ENCODE data around the gene KRTAP9-4.
"Not testable (repeated sequence)": the region's sequence is repeated elsewhere in the genome, so short reads cannot be mapped to it uniquely, and the experiment has no call there.

Gene KRTAP9-4, protein sequence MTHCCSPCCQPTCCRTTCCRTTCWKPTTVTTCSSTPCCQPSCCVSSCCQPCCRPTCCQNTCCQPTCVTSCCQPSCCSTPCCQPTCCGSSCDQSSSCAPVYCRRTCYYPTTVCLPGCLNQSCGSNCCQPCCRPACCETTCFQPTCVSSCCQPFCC

DNA sequence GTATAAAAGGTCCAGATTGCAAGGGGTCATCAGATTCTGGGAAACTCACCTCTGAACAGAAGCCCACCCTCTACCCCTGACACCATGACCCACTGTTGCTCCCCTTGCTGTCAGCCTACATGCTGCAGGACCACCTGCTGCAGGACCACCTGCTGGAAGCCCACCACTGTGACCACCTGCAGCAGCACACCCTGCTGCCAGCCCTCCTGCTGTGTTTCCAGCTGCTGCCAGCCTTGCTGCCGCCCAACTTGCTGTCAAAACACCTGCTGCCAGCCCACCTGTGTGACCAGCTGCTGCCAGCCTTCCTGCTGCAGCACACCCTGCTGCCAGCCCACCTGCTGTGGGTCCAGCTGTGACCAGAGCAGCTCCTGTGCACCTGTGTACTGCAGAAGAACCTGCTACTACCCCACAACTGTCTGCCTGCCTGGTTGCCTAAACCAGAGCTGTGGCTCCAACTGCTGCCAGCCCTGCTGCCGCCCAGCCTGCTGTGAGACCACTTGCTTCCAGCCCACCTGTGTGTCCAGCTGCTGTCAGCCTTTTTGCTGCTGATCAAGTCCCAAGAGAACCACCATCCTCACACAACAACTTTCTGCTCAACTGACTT, at the start of gene KRTAP9-4:
Gene KRTAP9-4 (plus strand): TSS at position 51 of the 604 bp plus-strand sequence. CDS start 34 bp downstream, at position 85.
- not testable (repeated sequence) for DNase-seq (ENCODE audit: low spot score)

DNA sequence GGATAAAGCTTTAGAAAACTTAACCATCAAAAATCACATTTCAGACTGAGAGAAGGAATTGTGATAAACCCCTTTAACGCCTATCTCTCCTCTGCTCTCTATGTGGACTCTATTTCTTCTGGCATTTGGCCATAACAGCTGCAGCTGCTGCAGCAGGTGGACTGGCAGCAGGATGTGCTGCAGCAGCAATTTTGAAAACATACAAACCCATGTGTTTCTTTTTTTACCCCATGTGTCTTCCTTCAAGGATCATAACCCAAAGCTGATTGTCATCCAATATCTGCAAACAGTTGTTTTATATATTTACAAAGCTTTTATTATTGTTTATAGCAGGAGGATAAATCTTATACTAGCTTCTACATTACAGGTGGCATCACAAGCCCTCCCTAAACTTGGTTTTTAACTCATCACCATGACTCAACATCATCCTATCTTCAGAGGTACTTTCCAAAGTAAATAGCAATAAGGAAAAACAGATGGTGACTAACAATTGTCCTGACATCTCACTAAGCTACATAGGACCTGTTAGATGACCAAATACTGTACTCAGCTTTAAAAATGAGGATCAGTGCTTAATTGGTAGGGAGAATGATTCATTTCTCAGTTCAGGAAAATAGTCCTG, 37.5 kb upstream of the KRTAP9-4 start:
- no peak for DNase-seq (ENCODE audit: low spot score)

DNA sequence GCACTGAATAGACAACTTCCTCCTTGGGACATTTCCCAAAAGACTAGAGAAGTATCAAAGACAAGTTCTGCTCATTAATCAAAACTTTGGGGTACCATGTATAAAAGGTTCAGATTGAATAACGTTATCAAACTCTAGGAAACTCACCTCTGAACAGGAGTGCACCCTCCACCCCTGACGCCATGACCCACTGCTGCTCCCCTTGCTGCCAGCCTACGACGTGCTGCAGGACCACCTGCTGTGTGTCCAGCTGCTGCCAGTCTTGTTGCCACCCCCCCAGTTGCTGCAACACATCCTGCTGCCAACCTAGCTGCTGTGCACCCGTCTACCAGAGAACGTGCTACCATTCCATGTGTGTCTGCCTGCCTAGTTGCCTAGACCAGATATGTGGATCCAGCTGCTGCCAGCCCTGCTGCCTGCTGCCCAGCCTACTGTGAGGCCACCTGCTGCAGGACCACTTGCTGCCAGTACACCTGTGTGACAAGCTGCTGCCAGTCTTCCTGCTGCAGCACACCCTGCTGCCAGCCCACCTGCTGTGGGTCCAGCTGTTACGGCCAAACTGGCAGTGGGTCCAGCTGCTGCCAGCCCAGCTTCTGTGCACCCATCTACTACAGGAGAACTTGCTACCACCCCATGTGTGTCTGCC, 36.8 kb upstream of the KRTAP9-4 start:
- no peak for DNase-seq (ENCODE audit: low spot score)

DNA sequence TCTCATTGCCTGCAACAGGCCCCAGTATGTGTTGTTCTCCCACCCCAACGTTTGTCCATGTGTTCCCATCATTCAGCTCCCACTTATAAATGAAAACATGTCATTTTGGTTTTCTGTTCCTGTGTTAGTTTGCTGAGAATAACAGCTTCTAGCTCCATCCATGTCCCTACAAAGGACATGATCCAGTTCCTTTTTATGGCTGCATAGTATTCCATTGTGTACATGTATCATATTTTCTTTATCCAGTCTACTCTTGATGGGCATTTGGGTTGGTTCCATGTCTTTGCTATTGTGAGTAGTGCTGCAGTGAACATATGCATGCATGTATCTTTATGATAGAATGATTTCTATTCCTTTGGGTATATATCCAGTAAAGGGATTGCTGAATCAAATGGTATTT, 33.8 kb upstream of the KRTAP9-4 start:
- DNase-seq (ENCODE audit: low spot score): no peak

DNA sequence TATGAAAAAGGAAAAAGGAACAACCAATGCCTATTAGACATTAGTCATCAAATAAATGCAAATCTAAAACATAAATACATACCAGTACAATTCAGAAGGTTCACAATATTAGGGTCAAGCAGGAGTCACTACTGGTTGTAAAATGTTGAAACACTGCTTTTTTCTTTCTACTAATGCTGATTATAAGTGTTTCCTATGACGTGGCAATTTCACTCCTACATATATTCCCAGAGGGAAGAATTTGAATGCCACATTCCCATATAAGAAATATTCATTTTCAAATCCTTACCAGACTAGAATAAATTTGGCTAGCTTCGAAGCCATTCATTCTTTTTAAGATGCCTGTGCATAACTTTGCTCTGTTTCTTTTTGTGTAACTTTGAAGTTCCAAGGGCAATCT, 25.7 kb upstream of the KRTAP9-4 start:
- DNase-seq (ENCODE audit: low spot score): no peak

GRCh38 chr17:41226051-41226450, 23.4 kb upstream of the KRTAP9-4 start:
- DNase-seq (ENCODE audit: low spot score): no peak

DNA sequence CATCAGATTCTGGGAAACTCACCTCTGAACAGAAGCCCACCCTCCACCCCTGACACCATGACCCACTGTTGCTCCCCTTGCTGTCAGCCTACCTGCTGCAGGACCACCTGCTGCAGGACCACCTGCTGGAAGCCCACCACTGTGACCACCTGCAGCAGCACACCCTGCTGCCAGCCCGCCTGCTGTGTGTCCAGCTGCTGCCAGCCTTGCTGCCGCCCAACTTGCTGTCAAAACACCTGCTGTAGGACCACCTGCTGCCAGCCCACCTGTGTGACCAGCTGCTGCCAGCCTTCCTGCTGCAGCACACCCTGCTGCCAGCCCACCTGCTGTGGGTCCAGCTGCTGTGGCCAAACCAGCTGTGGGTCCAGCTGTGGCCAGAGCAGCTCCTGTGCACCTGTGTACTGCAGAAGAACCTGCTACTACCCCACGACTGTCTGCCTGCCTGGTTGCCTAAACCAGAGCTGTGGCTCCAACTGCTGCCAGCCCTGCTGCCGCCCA, 22.8 kb upstream of the KRTAP9-4 start, which contains the start of gene KRTAP9-2:
Gene KRTAP9-2 (plus strand): TSS at position 51 of the 498 bp plus-strand sequence. CDS start 7 bp downstream, at position 58.
- DNase-seq (ENCODE audit: low spot score): not testable (repeated sequence)

DNA sequence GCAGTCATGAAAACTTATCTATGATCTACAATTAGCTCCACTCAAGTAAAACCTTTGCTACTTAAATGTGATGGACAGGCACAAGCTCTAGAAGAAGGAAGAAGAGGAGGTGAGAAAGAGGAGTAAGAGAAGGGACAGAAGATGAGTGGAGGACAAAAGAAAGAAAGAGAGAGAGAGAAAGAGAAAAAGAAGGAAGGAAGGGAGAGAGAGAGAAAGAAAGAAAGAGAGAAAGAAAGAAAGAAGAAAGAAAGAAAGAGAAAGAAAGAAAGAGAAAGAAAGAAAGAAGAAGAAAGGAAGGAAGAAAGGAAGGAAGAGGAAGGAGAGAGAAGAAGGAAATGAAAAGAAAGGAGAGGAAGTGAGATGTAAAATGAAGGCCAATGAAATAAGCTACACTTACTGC, 19.4 kb upstream of the KRTAP9-4 start:
- DNase-seq (ENCODE audit: low spot score): no peak

- no peak for DNase-seq (ENCODE audit: low spot score)
Observed at GRCh38 chr17:41231731-41232130, 17.8 kb upstream of the KRTAP9-4 start.

- DNase-seq (ENCODE audit: low spot score): not testable (repeated sequence)
Observed at GRCh38 chr17:41232399-41233105, 16.9 kb upstream of the KRTAP9-4 start, which contains the start of gene KRTAP9-3. KRTAP9-3 (plus strand) TSS chr17:41232449; CDS start chr17:41232502, 53 bp downstream.

GRCh38 chr17:41237116-41237515, 12.4 kb upstream of the KRTAP9-4 start:
- not testable (repeated sequence) for DNase-seq (ENCODE audit: low spot score)

DNA sequence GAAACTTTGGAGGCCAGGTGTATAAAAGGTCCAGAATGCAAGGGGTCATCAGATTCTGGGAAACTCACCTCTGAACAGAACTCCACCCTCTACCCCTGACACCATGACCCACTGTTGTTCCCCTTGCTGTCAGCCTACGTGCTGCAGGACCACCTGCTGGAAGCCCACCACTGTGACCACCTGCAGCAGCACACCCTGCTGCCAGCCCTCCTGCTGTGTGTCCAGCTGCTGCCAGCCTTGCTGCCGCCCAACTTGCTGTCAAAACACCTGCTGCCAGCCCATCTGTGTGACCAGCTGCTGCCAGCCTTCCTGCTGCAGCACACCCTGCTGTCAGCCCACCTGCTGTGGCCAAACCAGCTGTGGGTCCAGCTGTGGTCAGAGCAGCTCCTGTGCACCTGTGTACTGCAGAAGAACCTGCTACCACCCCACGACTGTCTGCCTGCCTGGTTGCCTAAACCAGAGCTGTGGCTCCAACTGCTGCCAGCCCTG, 11.5 kb upstream of the KRTAP9-4 start, which contains the start of gene KRTAP9-8:
Gene KRTAP9-8 (plus strand): TSS at position 51 of the 489 bp plus-strand sequence. CDS start 53 bp downstream, at position 104.
- DNase-seq (ENCODE audit: low spot score): not testable (repeated sequence)

GRCh38 chr17:41246995-41247787, 2.3 kb upstream of the KRTAP9-4 start:
- not testable (repeated sequence) for DNase-seq (ENCODE audit: low spot score)

GRCh38 chr17:41251261-41251660, 1.8 kb downstream of the KRTAP9-4 start:
- no peak for DNase-seq (ENCODE audit: low spot score)

DNA sequence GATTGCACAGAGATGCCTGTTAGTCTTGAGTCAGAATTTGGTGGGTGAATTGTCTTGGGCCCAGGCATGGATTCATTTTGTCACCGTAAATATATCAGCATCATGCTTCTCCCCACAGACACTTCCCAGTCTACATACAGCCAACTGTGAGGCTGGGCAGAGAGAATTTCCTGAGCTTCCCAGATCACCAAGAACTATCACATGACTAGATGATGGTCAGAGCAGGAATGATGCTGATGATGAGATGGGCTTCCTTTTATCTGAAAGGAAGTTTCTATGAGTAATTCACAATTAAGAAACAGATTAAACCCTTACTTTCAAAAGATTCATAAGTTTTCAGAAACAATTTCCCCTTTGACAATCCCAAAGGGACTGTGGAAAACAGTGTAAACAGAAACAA, 5.4 kb downstream of the KRTAP9-4 start:
- DNase-seq (ENCODE audit: low spot score): no peak

DNA sequence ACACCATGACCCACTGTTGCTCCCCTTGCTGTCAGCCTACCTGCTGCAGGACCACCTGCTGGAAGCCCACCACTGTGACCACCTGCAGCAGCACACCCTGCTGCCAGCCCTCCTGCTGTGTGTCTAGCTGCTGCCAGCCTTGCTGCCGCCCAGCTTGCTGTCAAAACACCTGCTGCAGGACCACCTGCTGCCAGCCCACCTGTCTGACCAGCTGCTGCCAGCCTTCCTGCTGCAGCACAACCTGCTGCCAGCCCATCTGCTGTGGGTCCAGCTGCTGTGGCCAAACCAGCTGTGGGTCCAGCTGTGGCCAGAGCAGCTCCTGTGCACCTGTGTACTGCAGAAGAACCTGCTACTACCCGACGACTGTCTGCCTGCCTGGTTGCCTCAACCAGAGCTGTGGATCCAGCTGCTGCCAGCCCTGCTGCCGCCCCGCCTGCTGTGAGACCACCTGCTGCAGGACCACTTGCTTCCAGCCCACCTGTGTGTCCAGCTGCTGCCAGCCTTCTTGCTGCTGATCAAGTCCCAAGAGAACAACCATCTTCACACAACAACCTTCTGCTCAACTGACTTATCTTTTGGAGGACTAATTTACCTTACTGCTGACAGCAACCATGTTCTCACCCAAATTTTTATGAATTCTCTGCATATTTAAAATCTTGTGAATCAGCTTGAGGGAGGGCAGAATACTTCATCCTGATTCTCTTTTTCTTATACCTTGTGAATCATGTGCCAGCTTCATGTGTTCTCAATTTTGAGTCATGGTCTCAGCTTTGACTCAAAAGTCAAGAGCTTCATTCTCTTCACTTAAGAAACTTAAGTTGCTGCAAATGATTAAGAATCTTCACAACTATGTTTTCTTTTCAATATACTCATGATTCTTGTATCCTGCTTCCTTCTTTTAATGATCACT, 6.1 kb downstream of the KRTAP9-4 start, which contains the start of gene KRTAP9-9:
Gene KRTAP9-9 (plus strand): TSS at position 4 of the 910 bp plus-strand sequence.
- not testable (repeated sequence) for DNase-seq (ENCODE audit: low spot score)

DNA sequence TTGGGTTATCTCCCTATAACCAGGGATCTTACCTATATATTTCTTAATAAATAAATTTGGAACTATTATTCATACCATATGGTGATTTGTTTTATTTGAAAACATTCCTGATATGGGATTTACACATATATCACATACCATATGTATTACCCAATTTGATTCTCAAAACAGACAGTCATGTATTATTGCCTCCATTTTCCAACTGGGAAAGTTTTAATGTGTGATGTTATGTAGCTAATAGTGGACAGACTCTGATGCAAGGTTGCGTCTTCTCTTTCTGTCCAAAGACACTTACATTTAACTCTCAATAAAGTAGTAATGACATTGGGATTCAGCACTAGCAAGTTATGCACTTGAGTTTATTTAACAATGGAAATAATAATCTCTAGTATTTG, 6.8 kb downstream of the KRTAP9-4 start:
- DNase-seq (ENCODE audit: low spot score): no peak

- DNase-seq (ENCODE audit: low spot score): no peak
Observed at GRCh38 chr17:41258406-41258805, 8.9 kb downstream of the KRTAP9-4 start.

GRCh38 chr17:41263212-41263611, 13.7 kb downstream of the KRTAP9-4 start:
- no peak for DNase-seq (ENCODE audit: low spot score)
